Neural progenitor cell (in vitro differentiated cells): ENCODE results near the gene PNMA8A.

Source experiments
- EZH2 ChIP-seq: fragments of 200-600 bp; sonication (generic); IDR thresholded peaks from 2 replicates; pipeline ENCODE4 v1.6.1; 2017; ENCODE audit warnings: antibody characterized with exemption, mild to moderate bottlenecking, moderate library complexity
- TF ChIP-seq, protein P1 (sequence below): fragments of 200-600 bp; sonication (generic); IDR thresholded peaks from 2 replicates; pipeline ENCODE4 v1.5.1; 2017; ENCODE audit warnings: antibody characterized with exemption, mild to moderate bottlenecking

DNA sequence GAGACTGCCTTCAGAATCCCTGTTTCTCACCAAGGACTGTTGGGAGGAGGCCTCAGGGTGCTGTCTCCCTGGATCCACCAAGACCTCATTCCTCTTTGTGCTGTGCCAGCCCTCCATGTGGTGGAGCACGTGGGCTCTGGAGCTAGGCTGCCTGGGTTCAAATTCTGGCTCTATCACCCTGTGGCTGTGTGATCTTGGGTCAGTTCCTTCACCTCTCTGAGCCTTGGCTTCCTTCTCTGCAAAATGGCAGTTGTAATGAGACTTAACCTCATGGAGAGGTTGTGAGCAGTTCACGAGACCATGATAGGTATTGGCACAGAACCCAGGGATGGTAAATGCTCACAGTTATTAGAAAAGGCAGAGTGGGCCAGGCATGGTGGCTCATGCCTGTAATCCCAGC is 49.0 kb downstream of the PNMA8A start:
- TF ChIP-seq EZH2: no peak
- TF ChIP-seq, protein P1, sequence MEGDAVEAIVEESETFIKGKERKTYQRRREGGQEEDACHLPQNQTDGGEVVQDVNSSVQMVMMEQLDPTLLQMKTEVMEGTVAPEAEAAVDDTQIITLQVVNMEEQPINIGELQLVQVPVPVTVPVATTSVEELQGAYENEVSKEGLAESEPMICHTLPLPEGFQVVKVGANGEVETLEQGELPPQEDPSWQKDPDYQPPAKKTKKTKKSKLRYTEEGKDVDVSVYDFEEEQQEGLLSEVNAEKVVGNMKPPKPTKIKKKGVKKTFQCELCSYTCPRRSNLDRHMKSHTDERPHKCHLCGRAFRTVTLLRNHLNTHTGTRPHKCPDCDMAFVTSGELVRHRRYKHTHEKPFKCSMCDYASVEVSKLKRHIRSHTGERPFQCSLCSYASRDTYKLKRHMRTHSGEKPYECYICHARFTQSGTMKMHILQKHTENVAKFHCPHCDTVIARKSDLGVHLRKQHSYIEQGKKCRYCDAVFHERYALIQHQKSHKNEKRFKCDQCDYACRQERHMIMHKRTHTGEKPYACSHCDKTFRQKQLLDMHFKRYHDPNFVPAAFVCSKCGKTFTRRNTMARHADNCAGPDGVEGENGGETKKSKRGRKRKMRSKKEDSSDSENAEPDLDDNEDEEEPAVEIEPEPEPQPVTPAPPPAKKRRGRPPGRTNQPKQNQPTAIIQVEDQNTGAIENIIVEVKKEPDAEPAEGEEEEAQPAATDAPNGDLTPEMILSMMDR: no peak
